Measurements from ENCODE around the gene SHOX.
"Not testable (repeated sequence)": the region's sequence is repeated elsewhere in the genome, so short reads cannot be mapped to it uniquely, and the experiment has no call there.

The SHOX gene

DNA sequence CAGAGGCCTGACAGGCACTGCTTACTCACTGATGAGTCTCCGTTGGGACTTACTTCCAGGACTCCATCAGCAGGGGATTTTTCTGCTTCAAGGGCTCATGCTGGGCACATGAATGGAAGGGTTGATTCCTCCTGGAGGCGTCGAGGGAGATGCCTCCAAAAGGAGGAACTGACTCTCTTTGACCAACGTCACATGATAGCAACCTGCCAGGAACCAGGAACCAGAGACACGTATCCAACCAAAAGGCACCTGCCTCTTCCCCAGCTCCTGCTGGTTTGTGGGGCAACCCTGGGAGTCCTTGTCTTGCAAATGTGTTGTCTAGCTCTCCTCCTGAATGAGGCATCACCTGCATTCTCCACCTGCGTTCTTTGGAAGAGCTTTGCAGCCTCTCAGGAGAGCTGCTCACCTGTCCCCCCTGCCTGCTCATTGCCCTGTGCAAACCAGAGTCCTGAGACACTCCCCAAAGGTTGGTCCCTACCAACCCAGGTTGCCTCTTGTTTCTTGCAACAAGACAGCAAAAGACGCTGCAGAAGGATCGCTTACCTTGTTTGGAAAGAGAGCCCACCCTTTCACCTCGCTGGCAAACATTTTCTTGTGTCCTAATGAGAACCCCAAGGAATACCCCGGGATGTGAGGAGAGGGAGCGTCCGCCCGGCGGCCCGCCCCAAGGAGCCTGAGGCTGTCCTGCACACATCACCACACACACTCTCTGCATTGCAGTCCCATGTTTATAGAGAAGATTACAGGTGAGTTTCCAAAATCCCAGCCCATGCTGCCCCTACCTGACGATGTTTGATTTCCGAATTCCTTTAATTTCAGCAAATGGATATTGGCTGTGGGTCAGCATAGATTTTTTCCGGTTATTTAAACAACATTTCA lies 30.5 kb upstream of the SHOX start:
- H3K27me3 ChIP-seq (ENCODE audit: control insufficient read depth in 1 of 2, insufficient read depth in 1 of 2, low read length in 2 of 2): no peaks in the 10 kb centered on the region
- H3K9ac ChIP-seq (ENCODE audit: low read length): no peak overlapping the region
- no peaks in the 10 kb centered on the region for H3K79me1 ChIP-seq (replicated peaks; ENCODE audit: low read length, poor library complexity, severe bottlenecking)
- no peak overlapping the region for H2AFZ ChIP-seq (ENCODE audit: low read depth, low read length)
- H3K4ac ChIP-seq (ENCODE audit: low read depth in 1 of 2, low read length in 2 of 2): no peak overlapping the region
- no peak overlapping the region for H3K14ac ChIP-seq (ENCODE audit: low read length in 2 of 2)
- H3K4me2 ChIP-seq (ENCODE audit: low read length, poor library complexity, severe bottlenecking): no peak overlapping the region
- WGBS: 66% methylated on average over 12 of the region's 18 CpGs
- H3K36me3 ChIP-seq (ENCODE audit: control insufficient read depth in 1 of 2, insufficient read depth in 2 of 2, low read depth in 1 of 2, low read length in 2 of 2): no peaks in the 10 kb centered on the region
- DNase-seq: no peak
- H2BK120ac ChIP-seq (ENCODE audit: low read depth, low read length): no peak overlapping the region
- no peak overlapping the region for H2BK12ac ChIP-seq (ENCODE audit: low read length in 2 of 2)
- no peak overlapping the region for H4K8ac ChIP-seq (ENCODE audit: low read length)
- H2BK15ac ChIP-seq (ENCODE audit: low read depth, poor library complexity, severe bottlenecking): no peak overlapping the region
- no peak overlapping the region for H3K23ac ChIP-seq (ENCODE audit: low read length in 2 of 2)
- no peak overlapping the region for H2BK5ac ChIP-seq (ENCODE audit: low read depth, low read length, poor library complexity, severe bottlenecking)
- H2AK5ac ChIP-seq (ENCODE audit: low read length, severe bottlenecking): no peak overlapping the region
- H3K4me3 ChIP-seq (ENCODE audit: insufficient read depth in 1 of 2, low read depth in 1 of 2, low read length in 2 of 2): no peak overlapping the region
- no peaks in the 10 kb centered on the region for H3K4me1 ChIP-seq (ENCODE audit: control insufficient read depth, insufficient read depth, low read depth, low read length)
- H4K91ac ChIP-seq (ENCODE audit: low read length): no peak overlapping the region
- H3K18ac ChIP-seq (ENCODE audit: low read depth in 1 of 2, low read length in 2 of 2): no peak overlapping the region
- no peak overlapping the region for H3K27ac ChIP-seq (ENCODE audit: low read length, poor library complexity, severe bottlenecking)
- peaks cover 33% of the 10 kb centered on the region for H3K9me3 ChIP-seq (ENCODE audit: control insufficient read depth, low read length)

DNA sequence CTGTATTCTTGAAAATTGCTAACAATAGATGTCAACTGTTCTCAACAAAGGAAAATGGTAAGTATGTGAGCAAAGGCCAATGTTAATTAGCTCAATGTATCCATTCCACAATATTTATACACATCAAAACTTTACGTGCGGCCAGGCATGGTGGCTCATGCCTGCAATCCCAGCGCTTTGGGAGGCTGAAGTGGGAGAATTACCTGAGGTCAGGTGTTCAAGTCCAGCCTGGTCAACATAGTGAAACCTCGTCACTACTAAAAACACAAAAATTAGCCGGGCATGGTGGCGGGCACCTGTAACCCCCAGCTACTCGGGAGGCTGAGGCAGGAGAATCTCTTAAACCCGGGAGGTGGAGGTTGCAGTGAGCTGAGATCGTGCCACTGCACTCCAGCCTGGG lies 27.6 kb upstream of the SHOX start:
- not testable (repeated sequence) for H2BK5ac ChIP-seq (ENCODE audit: low read depth, low read length, poor library complexity, severe bottlenecking); H3K4ac ChIP-seq (ENCODE audit: low read depth in 1 of 2, low read length in 2 of 2); H4K91ac ChIP-seq (ENCODE audit: low read length); H4K8ac ChIP-seq (ENCODE audit: low read length); H2AFZ ChIP-seq (ENCODE audit: low read depth, low read length); H2AK5ac ChIP-seq (ENCODE audit: low read length, severe bottlenecking); H3K18ac ChIP-seq (ENCODE audit: low read depth in 1 of 2, low read length in 2 of 2); H3K79me1 ChIP-seq (replicated peaks; ENCODE audit: low read length, poor library complexity, severe bottlenecking); H3K27ac ChIP-seq (ENCODE audit: low read length, poor library complexity, severe bottlenecking); H3K14ac ChIP-seq (ENCODE audit: low read length in 2 of 2); H2BK12ac ChIP-seq (ENCODE audit: low read length in 2 of 2); H3K27me3 ChIP-seq (ENCODE audit: control insufficient read depth in 1 of 2, insufficient read depth in 1 of 2, low read length in 2 of 2); H3K23ac ChIP-seq (ENCODE audit: low read length in 2 of 2); H2BK120ac ChIP-seq (ENCODE audit: low read depth, low read length); H3K4me3 ChIP-seq (ENCODE audit: insufficient read depth in 1 of 2, low read depth in 1 of 2, low read length in 2 of 2); DNase-seq; H3K4me2 ChIP-seq (ENCODE audit: low read length, poor library complexity, severe bottlenecking); H2BK15ac ChIP-seq (ENCODE audit: low read depth, poor library complexity, severe bottlenecking); H3K4me1 ChIP-seq (ENCODE audit: control insufficient read depth, insufficient read depth, low read depth, low read length); H3K36me3 ChIP-seq (ENCODE audit: control insufficient read depth in 1 of 2, insufficient read depth in 2 of 2, low read depth in 1 of 2, low read length in 2 of 2); H3K9ac ChIP-seq (ENCODE audit: low read length)
- H3K9me3 ChIP-seq (ENCODE audit: control insufficient read depth, low read length): peaks cover 13% of the 10 kb centered on the region
- WGBS: 83% methylated on average over 7 of the region's 9 CpGs

DNA sequence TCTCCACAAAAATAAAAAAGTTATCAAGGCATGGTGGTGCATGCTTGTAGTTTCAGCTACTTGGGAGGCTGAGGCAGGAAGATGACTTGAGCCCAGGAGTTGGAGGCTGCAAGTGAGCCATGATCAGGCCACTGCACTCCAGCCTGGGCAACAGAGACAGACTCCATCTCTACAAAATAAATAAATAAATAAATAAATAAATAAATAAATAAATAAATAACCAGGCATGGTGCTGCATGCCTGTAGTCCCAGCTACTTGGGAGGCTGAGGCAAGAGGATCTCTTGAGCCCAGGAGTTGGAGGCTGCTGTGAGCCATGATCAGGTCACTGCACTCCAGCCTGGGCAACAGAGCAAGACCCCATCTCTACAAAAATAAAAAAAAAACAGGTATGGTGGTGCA lies 26.0 kb upstream of the SHOX start:
- not testable (repeated sequence) for H3K14ac ChIP-seq (ENCODE audit: low read length in 2 of 2); H4K8ac ChIP-seq (ENCODE audit: low read length); H3K79me1 ChIP-seq (replicated peaks; ENCODE audit: low read length, poor library complexity, severe bottlenecking); H2BK12ac ChIP-seq (ENCODE audit: low read length in 2 of 2); H2BK15ac ChIP-seq (ENCODE audit: low read depth, poor library complexity, severe bottlenecking); H3K36me3 ChIP-seq (ENCODE audit: control insufficient read depth in 1 of 2, insufficient read depth in 2 of 2, low read depth in 1 of 2, low read length in 2 of 2); H3K27ac ChIP-seq (ENCODE audit: low read length, poor library complexity, severe bottlenecking); H3K4me3 ChIP-seq (ENCODE audit: insufficient read depth in 1 of 2, low read depth in 1 of 2, low read length in 2 of 2); H2AFZ ChIP-seq (ENCODE audit: low read depth, low read length); H2AK5ac ChIP-seq (ENCODE audit: low read length, severe bottlenecking); H3K4me2 ChIP-seq (ENCODE audit: low read length, poor library complexity, severe bottlenecking); H2BK120ac ChIP-seq (ENCODE audit: low read depth, low read length); H3K9ac ChIP-seq (ENCODE audit: low read length); H2BK5ac ChIP-seq (ENCODE audit: low read depth, low read length, poor library complexity, severe bottlenecking); H3K27me3 ChIP-seq (ENCODE audit: control insufficient read depth in 1 of 2, insufficient read depth in 1 of 2, low read length in 2 of 2); H3K23ac ChIP-seq (ENCODE audit: low read length in 2 of 2); DNase-seq; H4K91ac ChIP-seq (ENCODE audit: low read length); H3K4ac ChIP-seq (ENCODE audit: low read depth in 1 of 2, low read length in 2 of 2); H3K4me1 ChIP-seq (ENCODE audit: control insufficient read depth, insufficient read depth, low read depth, low read length); H3K18ac ChIP-seq (ENCODE audit: low read depth in 1 of 2, low read length in 2 of 2)
- peaks cover 12% of the 10 kb centered on the region for H3K9me3 ChIP-seq (ENCODE audit: control insufficient read depth, low read length)

DNA sequence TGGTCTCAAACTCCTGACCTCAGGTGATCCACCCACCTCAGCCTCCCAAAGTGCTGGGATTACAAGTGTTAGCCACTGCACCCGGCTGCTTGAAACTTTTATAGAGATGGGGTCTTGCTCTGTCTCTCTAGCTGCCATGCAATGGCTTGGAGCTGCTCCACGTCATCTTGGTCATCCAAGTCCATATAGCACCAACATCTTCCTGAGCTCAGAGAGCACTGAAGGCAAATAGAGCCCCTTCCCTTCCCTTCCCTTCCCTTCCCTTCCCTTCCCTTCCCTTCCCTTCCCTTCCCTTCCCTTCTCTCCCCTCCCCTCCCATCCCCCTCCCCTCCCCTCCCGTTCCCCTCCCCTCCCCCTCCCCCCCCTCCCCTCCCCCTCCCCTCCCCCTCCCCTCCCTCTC lies 22.5 kb upstream of the SHOX start:
- H3K4me3 ChIP-seq (ENCODE audit: insufficient read depth in 1 of 2, low read depth in 1 of 2, low read length in 2 of 2); H4K8ac ChIP-seq (ENCODE audit: low read length); H3K4me2 ChIP-seq (ENCODE audit: low read length, poor library complexity, severe bottlenecking); DNase-seq; H2BK12ac ChIP-seq (ENCODE audit: low read length in 2 of 2); H2AK5ac ChIP-seq (ENCODE audit: low read length, severe bottlenecking); H2BK5ac ChIP-seq (ENCODE audit: low read depth, low read length, poor library complexity, severe bottlenecking); H3K27me3 ChIP-seq (ENCODE audit: control insufficient read depth in 1 of 2, insufficient read depth in 1 of 2, low read length in 2 of 2); H3K9ac ChIP-seq (ENCODE audit: low read length); H3K4me1 ChIP-seq (ENCODE audit: control insufficient read depth, insufficient read depth, low read depth, low read length); H3K79me1 ChIP-seq (replicated peaks; ENCODE audit: low read length, poor library complexity, severe bottlenecking); H3K4ac ChIP-seq (ENCODE audit: low read depth in 1 of 2, low read length in 2 of 2); H3K18ac ChIP-seq (ENCODE audit: low read depth in 1 of 2, low read length in 2 of 2); H2BK15ac ChIP-seq (ENCODE audit: low read depth, poor library complexity, severe bottlenecking); H3K36me3 ChIP-seq (ENCODE audit: control insufficient read depth in 1 of 2, insufficient read depth in 2 of 2, low read depth in 1 of 2, low read length in 2 of 2); H2AFZ ChIP-seq (ENCODE audit: low read depth, low read length); H3K27ac ChIP-seq (ENCODE audit: low read length, poor library complexity, severe bottlenecking); H3K14ac ChIP-seq (ENCODE audit: low read length in 2 of 2); H2BK120ac ChIP-seq (ENCODE audit: low read depth, low read length); H4K91ac ChIP-seq (ENCODE audit: low read length); H3K23ac ChIP-seq (ENCODE audit: low read length in 2 of 2): not testable (repeated sequence)
- 89% methylated on average over 1 of the region's 3 CpGs for WGBS
- H3K9me3 ChIP-seq (ENCODE audit: control insufficient read depth, low read length): peaks cover 20% of the 10 kb centered on the region
